GM18502 (cell line): ENCODE measurements around the gene MOGAT2.

ENCODE experiments used
- ATAC-seq: cut with Tn5 transposase; IDR thresholded peaks from one replicate; pipeline ENCODE4 v1.9.1; 2021; ENCODE audit warnings: mild to moderate bottlenecking; ENCODE audit not compliant: unreplicated experiment, poor library complexity

Gene MOGAT2

DNA sequence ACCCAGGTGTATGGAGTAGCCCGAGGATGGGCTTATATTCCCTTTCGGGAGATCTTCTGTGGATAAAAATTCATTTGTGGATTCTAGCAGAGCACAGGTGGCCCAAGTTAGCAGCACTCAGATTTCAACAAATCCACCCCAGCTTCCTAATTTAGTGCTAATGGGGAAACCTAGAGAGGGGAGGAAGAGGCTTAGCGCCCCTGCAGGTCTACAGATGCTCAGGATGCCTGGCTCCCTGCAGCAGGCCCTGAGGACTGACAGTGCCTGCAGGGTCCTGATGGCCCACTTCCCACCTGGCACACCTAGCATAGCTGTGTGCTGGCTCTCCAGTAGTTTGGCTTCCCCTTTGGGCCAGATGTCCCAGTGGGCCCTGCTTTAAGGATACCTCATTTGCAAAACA is 57.4 kb downstream of the MOGAT2 start:
- no peak for ATAC-seq

- no peak for ATAC-seq
Observed at GRCh38 chr11:75776546-75776945, 58.9 kb downstream of the MOGAT2 start.

GRCh38 chr11:75777461-75778110 is 59.9 kb downstream of the MOGAT2 start:
- no peak for ATAC-seq

DNA sequence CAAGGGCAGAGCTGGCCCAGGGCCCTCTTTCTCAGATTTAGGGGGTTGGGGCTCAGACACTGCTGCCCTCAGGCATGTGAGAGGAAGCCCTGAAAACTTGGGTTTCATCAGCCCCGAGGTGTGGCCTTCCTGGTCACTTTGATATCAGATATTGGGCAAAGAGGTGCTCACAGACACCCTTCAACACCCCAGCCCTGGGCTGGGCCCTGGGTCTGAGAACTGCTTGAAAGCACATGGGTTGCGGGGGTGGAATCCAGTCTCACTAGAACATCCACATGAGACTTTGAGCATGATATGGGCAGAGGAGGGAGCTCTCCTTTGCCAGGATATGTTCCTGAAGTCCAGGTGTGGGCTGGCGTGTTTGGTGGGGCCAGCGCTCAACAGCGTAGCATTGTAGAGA is 61.3 kb downstream of the MOGAT2 start:
- ATAC-seq: no peak

DNA sequence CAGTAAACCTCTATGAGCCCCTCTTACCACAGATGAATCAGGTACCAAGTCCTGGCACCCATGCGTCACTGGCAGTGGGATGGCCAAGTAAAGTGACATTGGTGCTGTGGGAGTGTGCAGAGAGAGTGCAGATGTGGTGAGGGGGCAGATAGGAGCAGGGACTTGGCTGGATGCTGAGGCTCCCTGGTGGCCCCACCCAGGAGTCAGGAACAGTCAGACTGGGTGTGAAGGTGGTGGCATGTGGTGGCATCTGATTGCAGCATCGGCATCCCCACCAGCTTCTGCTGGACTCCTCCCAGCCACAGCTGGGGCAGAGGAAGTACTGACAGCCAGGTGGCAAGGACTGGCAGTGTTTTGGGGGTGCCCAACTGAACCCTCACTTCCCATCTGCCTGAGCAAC is 62.3 kb downstream of the MOGAT2 start:
- ATAC-seq: no peak

GRCh38 chr11:75780888-75781287 is 63.2 kb downstream of the MOGAT2 start:
- ATAC-seq: no peak

- ATAC-seq: no peak
Observed at GRCh38 chr11:75781296-75781695, 63.7 kb downstream of the MOGAT2 start.

DNA sequence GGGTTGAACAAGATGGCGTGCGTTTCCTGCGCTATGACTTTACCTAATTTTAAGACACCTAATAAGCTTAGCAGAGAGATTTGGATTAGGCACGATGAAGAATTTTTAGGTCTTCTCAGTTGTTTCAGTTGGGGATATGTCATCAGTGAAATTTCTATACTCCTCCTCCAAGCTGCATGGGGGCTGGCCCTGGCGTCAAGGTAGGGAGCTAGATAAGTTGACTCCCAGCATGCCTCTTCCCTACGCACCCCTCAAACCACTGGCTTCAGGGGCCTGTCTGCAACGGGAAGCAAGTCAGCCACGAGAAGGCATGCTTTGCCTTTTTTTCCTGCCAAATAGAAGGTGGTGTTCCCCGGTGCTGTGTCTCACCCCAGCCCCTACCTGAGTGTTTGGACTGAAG is 64.2 kb downstream of the MOGAT2 start:
- ATAC-seq: no peak
